A673 (cell line): ENCODE results near the gene FNDC3B. TPM values are rescaled to one million over a fixed set of nuclear protein-coding genes. Genes with fewer than 3 reads are reported as not detected.

Source experiments
- BruUV-seq: library from RNA; stranded (reverse); fragments of 400-500 nt; replicated peaks from 2 replicates; lab custom pipeline; 2021; lab: Mats Ljungman, UMichigan
- CTCF ChIA-PET: fragments of 300-600 bp; sonication (Branson Sonifier 250); formaldehyde crosslinking; loops from one replicate; lab custom pipeline; 2022; ENCODE audit warnings: antibody characterized with exemption; lab: Charles Lee
- POLR2A ChIA-PET: fragments of 300-600 bp; sonication (Branson Sonifier 250); formaldehyde crosslinking; loops from one replicate; lab custom pipeline; 2022; ENCODE audit warnings: antibody characterized with exemption; ENCODE audit not compliant: low non-redundant PET; lab: Charles Lee
- DNase-seq: peaks from one replicate; pipeline ENCODE4 v3.0.0-alpha.2; 2015; ENCODE audit warnings: low spot score
- H3K27ac ChIP-seq: fragments of 200-600 bp; sonication (generic); 2 replicates; pipeline ENCODE4 v1.5.1; 2016; ENCODE audit warnings: mixed run types, low read depth, mild to moderate bottlenecking, mixed read lengths, antibody characterized with exemption, low read length; ENCODE audit not compliant: poor library complexity, severe bottlenecking
- H3K27me3 ChIP-seq: fragments of 200-600 bp; sonication (generic); replicated peaks from 2 replicates; pipeline ENCODE4 v1.6.1; 2017; ENCODE audit warnings: mixed run types, low read depth, mild to moderate bottlenecking, mixed read lengths, antibody characterized with exemption, low read length; ENCODE audit not compliant: insufficient read depth, poor library complexity
- H3K36me3 ChIP-seq: fragments of 200-600 bp; sonication (generic); 2 replicates; pipeline ENCODE4 v1.6.1; 2016; ENCODE audit warnings: mixed run types, mild to moderate bottlenecking, mixed read lengths, antibody characterized with exemption, low read length; ENCODE audit not compliant: insufficient read depth, poor library complexity, severe bottlenecking
- H3K4me1 ChIP-seq: fragments of 200-600 bp; sonication (generic); 2 replicates; pipeline ENCODE4 v1.6.1; 2017; ENCODE audit warnings: mixed run types, mild to moderate bottlenecking, mixed read lengths, antibody characterized with exemption, low read length; ENCODE audit not compliant: insufficient read depth, poor library complexity, severe bottlenecking
- H3K4me3 ChIP-seq: fragments of 200-600 bp; sonication (generic); 2 replicates; pipeline ENCODE4 v1.5.1; 2016; ENCODE audit warnings: low read depth, mixed run types, mild to moderate bottlenecking, mixed read lengths, low read length; ENCODE audit not compliant: poor library complexity, severe bottlenecking
- H3K9me3 ChIP-seq: fragments of 200-600 bp; sonication (generic); 2 replicates; pipeline ENCODE4 v1.6.1; 2016; ENCODE audit warnings: mixed run types, low read depth, mild to moderate bottlenecking, mixed read lengths, antibody characterized with exemption, low read length; ENCODE audit not compliant: poor library complexity, severe bottlenecking
- EZH2 ChIP-seq: fragments of 200-600 bp; sonication (generic); IDR thresholded peaks from 2 replicates; pipeline ENCODE4 v1.6.1; 2017; ENCODE audit warnings: borderline replicate concordance, low read depth, mild to moderate bottlenecking, mixed read lengths, antibody characterized with exemption, low read length; ENCODE audit not compliant: poor library complexity, severe bottlenecking
- intact Hi-C: fragments of 100-400 bp; cut with micrococcal nuclease; formaldehyde crosslinking; loops from one replicate; pipeline ENCODE4 v1.10.0; 2022; ENCODE audit not compliant: unreplicated experiment
- total RNA-seq: library from RNA; stranded (reverse); gene quantifications from 2 replicates; pipeline ENCODE4 v1.2.3, GENCODE V29; 2021
- TF ChIP-seq, protein P1 (sequence below): fragments of 300-800, 200-600 bp; sonication (generic); conservative IDR thresholded peaks from 2 replicates; pipeline ENCODE4 v1.5.1; 2017; ENCODE audit warnings: low read depth, mild to moderate bottlenecking, antibody characterized with exemption, low read length, moderate library complexity, mixed read lengths

Gene FNDC3B
- total RNA-seq, 1 experiment from 2014 or later: 50.8 TPM

GRCh38 chr3:172159962-172160538 is 120.7 kb downstream of the FNDC3B start:
- BruUV-seq: no TSS peak
- TF ChIP-seq, protein P1, sequence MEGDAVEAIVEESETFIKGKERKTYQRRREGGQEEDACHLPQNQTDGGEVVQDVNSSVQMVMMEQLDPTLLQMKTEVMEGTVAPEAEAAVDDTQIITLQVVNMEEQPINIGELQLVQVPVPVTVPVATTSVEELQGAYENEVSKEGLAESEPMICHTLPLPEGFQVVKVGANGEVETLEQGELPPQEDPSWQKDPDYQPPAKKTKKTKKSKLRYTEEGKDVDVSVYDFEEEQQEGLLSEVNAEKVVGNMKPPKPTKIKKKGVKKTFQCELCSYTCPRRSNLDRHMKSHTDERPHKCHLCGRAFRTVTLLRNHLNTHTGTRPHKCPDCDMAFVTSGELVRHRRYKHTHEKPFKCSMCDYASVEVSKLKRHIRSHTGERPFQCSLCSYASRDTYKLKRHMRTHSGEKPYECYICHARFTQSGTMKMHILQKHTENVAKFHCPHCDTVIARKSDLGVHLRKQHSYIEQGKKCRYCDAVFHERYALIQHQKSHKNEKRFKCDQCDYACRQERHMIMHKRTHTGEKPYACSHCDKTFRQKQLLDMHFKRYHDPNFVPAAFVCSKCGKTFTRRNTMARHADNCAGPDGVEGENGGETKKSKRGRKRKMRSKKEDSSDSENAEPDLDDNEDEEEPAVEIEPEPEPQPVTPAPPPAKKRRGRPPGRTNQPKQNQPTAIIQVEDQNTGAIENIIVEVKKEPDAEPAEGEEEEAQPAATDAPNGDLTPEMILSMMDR: no peak
- no peak for TF ChIP-seq EZH2
- Histone ChIP-seq H3K4me3 (no peak overlapping the region), H3K27me3 (no peaks in the 10 kb centered on the region), H3K36me3 (no peaks in the 10 kb centered on the region), H3K27ac (no peak overlapping the region), H3K4me1 (peaks cover 29% of the 10 kb centered on the region), H3K9me3 (no peaks in the 10 kb centered on the region)
- ChIA-PET CTCF (no interaction called here), POLR2A (no interaction called here)
- intact Hi-C loops: no loop called here
- no peak for DNase-seq

DNA sequence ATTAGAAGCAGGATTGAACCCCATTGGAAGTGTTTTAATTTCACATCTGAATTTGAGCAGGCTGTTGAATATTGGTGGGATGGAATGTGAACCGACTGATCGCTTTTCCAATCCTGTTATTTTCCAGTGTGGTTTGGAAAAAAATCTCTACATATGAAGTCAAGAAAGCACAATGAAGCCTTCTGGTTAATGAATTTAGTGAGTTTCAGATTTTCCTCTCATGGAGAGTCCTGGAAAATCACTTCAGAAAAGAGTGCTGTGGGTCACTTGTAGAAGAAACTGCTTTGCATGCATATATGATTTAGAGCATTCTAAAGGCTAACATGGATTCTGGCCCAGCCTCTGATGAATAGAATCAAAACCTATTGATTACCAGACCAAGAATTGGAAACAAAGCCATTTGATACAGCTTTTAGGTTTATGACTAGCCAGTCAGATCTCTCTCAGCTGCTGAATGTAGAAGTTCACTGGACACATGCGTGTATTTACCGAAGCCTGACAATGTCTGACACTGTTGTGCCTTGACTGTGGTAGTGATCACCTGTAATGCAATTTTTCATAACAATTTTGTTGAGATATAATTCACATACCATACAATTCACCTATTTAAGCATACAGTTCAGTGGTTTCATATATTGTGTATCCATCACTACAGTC is 121.9 kb downstream of the FNDC3B start:
- CTCF ChIA-PET: no interaction called here
- Histone ChIP-seq H3K9me3 (no peaks in the 10 kb centered on the region), H3K4me1 (peaks cover 17% of the 10 kb centered on the region), H3K36me3 (no peaks in the 10 kb centered on the region), H3K27me3 (no peaks in the 10 kb centered on the region), H3K27ac (no peak overlapping the region), H3K4me3 (no peak overlapping the region)
- DNase-seq: no peak
- BruUV-seq: no TSS peak
- POLR2A ChIA-PET: no interaction called here
- no peak for TF ChIP-seq EZH2
- TF ChIP-seq, protein P1: no peak
- intact Hi-C loops: no loop called here

DNA sequence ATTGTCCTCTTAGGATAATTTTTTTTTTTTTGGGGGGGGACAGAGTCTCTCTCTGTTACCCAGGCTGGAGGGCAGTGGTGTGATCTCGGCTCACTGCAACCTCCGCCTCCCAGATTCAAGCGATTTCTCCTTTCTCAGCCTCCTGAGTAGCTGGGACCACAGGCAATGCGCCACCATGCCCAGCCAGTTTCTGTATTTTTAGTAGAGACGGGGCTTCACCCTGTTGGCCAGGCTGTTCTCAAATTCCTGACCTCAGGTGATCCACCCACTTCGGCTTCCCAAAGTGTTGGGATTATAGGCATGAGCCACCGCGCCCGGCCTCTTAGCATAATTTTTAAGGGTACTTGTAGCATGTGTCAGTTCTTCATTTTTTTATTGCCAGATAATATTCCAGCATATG is 122.6 kb downstream of the FNDC3B start:
- Histone ChIP-seq H3K4me1 (peaks cover 10% of the 10 kb centered on the region), H3K9me3 (no peaks in the 10 kb centered on the region), H3K27ac (no peak overlapping the region), H3K27me3 (no peaks in the 10 kb centered on the region), H3K36me3 (no peaks in the 10 kb centered on the region), H3K4me3 (no peak overlapping the region)
- intact Hi-C loops: no loop called here
- no peak for DNase-seq
- POLR2A ChIA-PET: no interaction called here
- CTCF ChIA-PET: no interaction called here
- no TSS peak for BruUV-seq
- TF ChIP-seq, protein P1: no peak
- TF ChIP-seq EZH2: no peak
